Epithelial cell of proximal tubule (primary cell): Measurements from ENCODE around the gene MGAT4A. TPM values are rescaled to one million over a fixed set of nuclear protein-coding genes. Genes with fewer than 3 reads are reported as not detected.

Source experiments
- DNase-seq: peaks from one replicate; pipeline ENCODE4 v3.0.0-alpha.2; 2011; ENCODE audit warnings: low read depth
- H3K4me3 ChIP-seq: 2 replicates; pipeline ENCODE4 v1.5.1; 2011; ENCODE audit warnings: low read depth, mild to moderate bottlenecking, low read length
- total RNA-seq: library from RNA; depleted of rRNA; stranded (reverse); fragments of >200 nt; gene quantifications from 2 replicates; pipeline ENCODE4 v1.2.3, GENCODE V29; 2015
- TF ChIP-seq, protein P1 (sequence below): conservative IDR thresholded peaks from 2 replicates; pipeline ENCODE4 v1.5.1; 2012; ENCODE audit warnings: low read depth, mild to moderate bottlenecking, low read length

Gene MGAT4A
- total RNA-seq, 1 donor from 2014 or later = 4.4 TPM

DNA sequence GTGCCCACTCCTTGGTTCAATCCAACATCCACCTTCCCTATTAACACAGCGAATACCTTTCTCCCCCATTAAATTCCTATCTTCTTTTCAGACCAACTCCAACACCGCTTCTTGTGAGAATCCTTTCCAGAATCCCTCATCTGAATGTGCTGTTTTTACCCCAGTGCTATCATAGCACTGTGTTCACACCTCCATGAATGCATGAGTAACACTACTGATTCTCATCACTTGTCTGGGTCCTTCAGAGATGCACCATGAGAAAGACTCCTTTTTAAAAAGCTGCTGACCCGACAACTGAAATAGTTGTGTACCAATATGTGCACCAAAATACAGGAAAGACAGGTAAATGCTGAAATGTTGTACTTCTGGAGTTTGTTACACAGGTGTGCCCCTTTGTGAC lies 18.8 kb downstream of the MGAT4A start:
- no peak for DNase-seq
- TF ChIP-seq, protein P1, sequence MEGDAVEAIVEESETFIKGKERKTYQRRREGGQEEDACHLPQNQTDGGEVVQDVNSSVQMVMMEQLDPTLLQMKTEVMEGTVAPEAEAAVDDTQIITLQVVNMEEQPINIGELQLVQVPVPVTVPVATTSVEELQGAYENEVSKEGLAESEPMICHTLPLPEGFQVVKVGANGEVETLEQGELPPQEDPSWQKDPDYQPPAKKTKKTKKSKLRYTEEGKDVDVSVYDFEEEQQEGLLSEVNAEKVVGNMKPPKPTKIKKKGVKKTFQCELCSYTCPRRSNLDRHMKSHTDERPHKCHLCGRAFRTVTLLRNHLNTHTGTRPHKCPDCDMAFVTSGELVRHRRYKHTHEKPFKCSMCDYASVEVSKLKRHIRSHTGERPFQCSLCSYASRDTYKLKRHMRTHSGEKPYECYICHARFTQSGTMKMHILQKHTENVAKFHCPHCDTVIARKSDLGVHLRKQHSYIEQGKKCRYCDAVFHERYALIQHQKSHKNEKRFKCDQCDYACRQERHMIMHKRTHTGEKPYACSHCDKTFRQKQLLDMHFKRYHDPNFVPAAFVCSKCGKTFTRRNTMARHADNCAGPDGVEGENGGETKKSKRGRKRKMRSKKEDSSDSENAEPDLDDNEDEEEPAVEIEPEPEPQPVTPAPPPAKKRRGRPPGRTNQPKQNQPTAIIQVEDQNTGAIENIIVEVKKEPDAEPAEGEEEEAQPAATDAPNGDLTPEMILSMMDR = no peak
- H3K4me3 ChIP-seq = no peak overlapping the region

DNA sequence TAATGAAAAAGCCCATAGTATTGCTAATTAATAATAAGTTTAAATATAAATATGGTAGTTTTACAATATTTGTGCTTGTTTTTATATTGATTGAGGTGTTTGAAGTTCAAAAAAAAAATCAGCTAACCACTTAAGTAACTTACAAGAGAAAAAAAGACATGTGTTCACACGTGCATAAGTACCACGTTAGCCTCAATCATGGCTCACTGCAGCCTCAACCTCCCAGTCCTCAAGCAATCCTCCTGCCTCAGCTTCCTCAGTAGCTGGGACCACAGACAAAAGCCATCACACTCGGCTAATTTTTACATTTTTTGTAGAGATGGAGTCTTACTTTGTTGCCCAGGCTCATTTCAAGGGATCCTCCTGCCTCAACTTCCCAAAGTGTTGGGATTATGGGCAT lies 19.4 kb downstream of the MGAT4A start:
- TF ChIP-seq, protein P1 = no peak
- no peak overlapping the region for H3K4me3 ChIP-seq
- no peak for DNase-seq

DNA sequence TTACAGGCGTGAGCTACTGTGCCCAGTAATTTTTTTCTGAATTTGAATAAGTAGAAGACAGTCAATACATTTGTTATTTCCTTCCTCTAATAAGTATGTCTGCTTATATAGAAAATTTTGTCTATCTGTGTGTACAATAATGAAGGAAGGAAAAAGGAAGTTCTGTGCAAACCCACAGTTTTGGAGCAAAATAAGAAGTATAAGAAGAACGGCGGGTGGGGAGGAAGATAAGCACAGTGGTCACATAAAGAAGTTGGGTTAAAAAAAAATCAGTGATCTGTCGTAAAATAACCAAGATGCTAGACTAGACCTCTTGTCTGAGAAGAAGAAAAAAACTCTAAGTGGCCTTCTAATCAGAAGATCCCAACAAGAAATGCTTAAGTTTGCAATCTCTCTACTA lies 20.2 kb downstream of the MGAT4A start:
- TF ChIP-seq, protein P1 = no peak
- H3K4me3 ChIP-seq = no peak overlapping the region
- no peak for DNase-seq

DNA sequence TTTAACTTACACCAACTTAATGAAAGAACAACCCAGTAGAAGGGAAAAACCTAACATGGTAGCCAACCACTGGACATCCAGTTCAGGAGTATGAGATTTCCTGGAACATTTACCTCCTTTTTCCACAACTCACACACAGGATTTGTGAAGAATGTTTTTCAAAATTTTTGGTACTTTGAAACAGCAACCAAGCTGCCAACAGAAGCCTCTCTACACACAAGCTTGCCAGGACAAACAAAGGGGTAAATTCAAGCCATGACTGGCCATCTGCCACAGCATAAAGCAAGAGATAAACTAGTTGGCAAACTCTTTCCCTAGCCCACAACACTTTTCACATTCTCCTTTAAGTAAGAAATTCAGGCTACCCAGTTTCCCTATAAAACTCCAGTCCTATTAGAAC lies 21.4 kb downstream of the MGAT4A start:
- no peak overlapping the region for H3K4me3 ChIP-seq
- TF ChIP-seq, protein P1 = no peak
- DNase-seq = no peak

GRCh38 chr2:98708396-98709186 lies 22.3 kb downstream of the MGAT4A start:
- no peak overlapping the region for H3K4me3 ChIP-seq
- TF ChIP-seq, protein P1 = no peak
- DNase-seq = no peak

DNA sequence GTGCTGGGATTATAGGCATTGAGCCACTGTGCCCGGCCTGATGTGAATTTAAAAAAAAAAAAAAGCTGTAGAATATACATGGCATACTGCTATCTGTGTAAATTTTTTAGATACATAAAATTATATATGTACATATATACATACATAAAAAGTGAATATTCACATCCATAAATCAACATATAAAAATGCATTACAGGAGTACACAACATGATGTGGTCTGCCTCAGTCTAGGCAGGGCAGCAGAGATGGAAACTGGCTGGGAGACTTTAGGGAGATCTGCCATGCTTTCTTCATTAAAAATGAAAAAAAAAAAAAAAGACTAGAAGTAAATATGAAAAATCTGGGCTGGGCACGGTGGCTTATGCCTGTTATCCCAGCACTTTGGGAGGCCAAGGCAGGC lies 24.3 kb downstream of the MGAT4A start:
- H3K4me3 ChIP-seq = no peak overlapping the region
- TF ChIP-seq, protein P1 = no peak
- no peak for DNase-seq

GRCh38 chr2:98705333-98705617 lies 25.7 kb downstream of the MGAT4A start:
- no peak overlapping the region for H3K4me3 ChIP-seq
- TF ChIP-seq, protein P1 = no peak
- DNase-seq = no peak
